ENCODE measurements around the gene LRRC30. TPM values are rescaled to one million over a fixed set of nuclear protein-coding genes. Genes with fewer than 3 reads are reported as not detected.

The LRRC30 gene
- not detected in 2 replicates for total RNA-seq

DNA sequence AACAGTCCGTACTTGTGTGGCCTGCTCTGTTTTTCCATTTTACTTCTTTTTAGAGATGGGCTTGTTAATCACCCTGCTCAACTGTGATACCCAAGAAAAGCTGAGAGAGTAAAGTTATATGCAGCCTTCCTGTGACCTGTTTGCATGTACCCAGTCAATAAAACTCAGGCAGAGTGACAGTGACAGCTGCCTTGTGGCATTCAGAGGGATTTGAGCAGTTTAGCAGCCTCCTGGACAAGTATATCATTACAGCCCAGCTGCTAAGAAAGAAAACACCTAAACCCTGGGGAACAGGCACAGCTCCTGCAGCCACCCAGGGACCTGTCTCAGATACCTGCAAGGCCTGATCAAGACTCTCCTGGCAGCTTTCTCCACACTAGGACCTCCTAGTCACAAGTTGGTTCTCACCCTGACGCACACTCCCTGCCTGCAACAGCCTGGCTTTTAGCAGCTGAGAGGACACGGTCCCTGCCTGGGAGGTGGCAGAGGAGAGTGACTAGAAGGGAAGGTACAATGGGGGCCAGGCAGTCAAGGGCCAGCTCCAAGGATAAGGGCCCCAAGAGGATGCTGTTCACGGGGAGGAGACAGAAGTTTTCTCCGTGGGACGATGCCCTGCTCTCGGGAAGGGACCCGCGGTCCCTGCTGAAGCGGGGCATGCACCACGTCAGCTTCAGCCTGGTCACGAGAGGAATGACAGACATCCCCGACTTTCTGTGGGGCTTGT, at the start of gene LRRC30:
LRRC30 (plus strand) TSS at position 464 of the 724 bp plus-strand sequence; CDS start at position 514, 50 bp downstream.

Other genes with a start within 250 kb of the LRRC30 start
- gene LAMA1, start 113.3 kb upstream of the LRRC30 start, total RNA-seq = 2.8 and 16.0 TPM in 2 replicates

All from epithelial cell of alveolus of lung (primary cell).